Measurements from ENCODE around the gene RASEF.

- TF ChIP-seq CTCF (IDR thresholded peaks at IDR 0.05; ENCODE audit: insufficient read depth, low read length, poor library complexity, severe bottlenecking) (no peak), EZH2phosphoT487 (conservative IDR thresholded peaks at IDR 0.05; ENCODE audit: low read length) (no peak)
These were observed 1.9 kb downstream of the RASEF start for GRCh38 chr9:83061036-83061435.

All from SU-DHL-6 (cell line).